Measurements from ENCODE around the gene DCUN1D2. TPM values are rescaled to one million over a fixed set of nuclear protein-coding genes. Genes with fewer than 3 reads are reported as not detected.

Gene DCUN1D2
- total RNA-seq, 2 donors from 2014 or later: 12.2 to 14.5 TPM

DNA sequence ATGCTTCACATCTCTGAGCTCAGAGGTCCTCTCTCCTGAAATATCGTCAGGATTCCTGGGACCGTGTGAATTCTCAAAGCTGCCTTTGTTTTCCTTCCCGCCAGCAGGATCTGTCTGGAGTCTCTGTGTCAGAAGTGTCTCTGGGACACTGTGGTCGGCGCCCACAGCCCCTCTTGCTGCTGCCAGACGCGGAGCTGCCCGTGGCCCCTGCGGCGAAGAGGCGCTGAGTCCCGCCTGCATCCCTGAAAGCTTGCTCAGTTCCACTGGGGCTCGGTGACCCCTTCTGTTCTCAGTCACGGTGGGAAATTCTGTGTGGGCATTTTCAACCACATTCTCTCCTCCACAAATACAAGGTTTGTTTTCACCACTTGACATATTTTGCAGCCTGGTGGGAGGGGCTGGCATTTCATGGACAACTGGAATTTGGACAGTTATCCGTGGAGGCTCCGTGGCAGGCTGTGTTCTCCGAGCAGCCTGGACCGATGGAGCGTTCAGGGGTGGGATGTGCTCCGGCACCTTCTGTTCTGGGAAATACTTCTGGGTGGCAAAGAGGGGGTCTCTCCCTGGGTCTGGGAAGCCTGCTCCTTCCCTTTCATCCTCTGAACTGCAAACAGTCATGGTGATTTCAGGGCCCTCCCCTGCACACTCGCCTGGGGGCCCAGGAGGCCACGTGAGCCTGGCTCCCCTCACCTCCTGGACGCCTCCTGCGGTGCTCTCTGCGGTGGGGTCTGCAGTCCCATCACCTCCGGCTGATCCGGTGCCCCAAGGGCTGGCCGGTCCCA is 84.0 kb downstream of the DCUN1D2 start:
- no peak overlapping the region for H3K27ac ChIP-seq
- H3K4me1 ChIP-seq: no peaks in the 10 kb centered on the region
- H3K36me3 ChIP-seq (replicated peaks in 1 of 2; ENCODE audit: insufficient read depth in 1 of 2, low read depth in 2 of 2): no peaks in the 10 kb centered on the region
- intact Hi-C loops (cut with DNase I): no loop called here
- H3K4me3 ChIP-seq: no peak overlapping the region
- no peak for ATAC-seq
- H3K9me3 ChIP-seq: no peaks in the 10 kb centered on the region
- TF ChIP-seq, protein P1, sequence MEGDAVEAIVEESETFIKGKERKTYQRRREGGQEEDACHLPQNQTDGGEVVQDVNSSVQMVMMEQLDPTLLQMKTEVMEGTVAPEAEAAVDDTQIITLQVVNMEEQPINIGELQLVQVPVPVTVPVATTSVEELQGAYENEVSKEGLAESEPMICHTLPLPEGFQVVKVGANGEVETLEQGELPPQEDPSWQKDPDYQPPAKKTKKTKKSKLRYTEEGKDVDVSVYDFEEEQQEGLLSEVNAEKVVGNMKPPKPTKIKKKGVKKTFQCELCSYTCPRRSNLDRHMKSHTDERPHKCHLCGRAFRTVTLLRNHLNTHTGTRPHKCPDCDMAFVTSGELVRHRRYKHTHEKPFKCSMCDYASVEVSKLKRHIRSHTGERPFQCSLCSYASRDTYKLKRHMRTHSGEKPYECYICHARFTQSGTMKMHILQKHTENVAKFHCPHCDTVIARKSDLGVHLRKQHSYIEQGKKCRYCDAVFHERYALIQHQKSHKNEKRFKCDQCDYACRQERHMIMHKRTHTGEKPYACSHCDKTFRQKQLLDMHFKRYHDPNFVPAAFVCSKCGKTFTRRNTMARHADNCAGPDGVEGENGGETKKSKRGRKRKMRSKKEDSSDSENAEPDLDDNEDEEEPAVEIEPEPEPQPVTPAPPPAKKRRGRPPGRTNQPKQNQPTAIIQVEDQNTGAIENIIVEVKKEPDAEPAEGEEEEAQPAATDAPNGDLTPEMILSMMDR (IDR thresholded peaks at IDR 0.05): no peak
- no peak for TF ChIP-seq POLR2A (IDR thresholded peaks at IDR 0.05)
- DNase-seq: no peak
- WGBS, 2 donors: 57 to 72% methylated on average over 20 to 26 of the region's 28 CpGs
- no peaks in the 10 kb centered on the region for H3K27me3 ChIP-seq

Small RNAs within 50 kb of the gene (small RNA-seq; reads per million reads assigned to genes)
- not detected for gene RNU1-16P

Other genes starting within 250 kb of the DCUN1D2 start
- 10 to 100 TPM; 68.5 to 92.6 TPM for gene LAMP1, start 193.5 kb downstream of the DCUN1D2 start, total RNA-seq
- 1 to 10 TPM; 7.3 to 8.9 TPM for gene GRTP1, start 126.6 kb downstream of the DCUN1D2 start, total RNA-seq
- gene ADPRHL1, start 37.2 kb downstream of the DCUN1D2 start, total RNA-seq: 10 to 100 TPM in 1 of 2 donors, 1 to 10 TPM in 1; 6.0 to 15.8 TPM
- 10 to 100 TPM; 16.5 to 22.8 TPM for gene TFDP1, start 94.0 kb upstream of the DCUN1D2 start, total RNA-seq
- gene ATP4B, start 167.5 kb upstream of the DCUN1D2 start, total RNA-seq: not detected
- not detected for gene GRK1, start 176.5 kb upstream of the DCUN1D2 start, total RNA-seq